Upper lobe of left lung (tissue), 6 donors: Measurements from ENCODE around the gene DOK5. TPM values are rescaled to one million over a fixed set of nuclear protein-coding genes. Genes with fewer than 3 reads are reported as not detected.

Experiments
- ATAC-seq, 2 donors: fragments of 200-7000 bp; cut with Tn5 transposase; one replicate each; pipeline ENCODE4 v1.9.1; 2022; ENCODE audit warnings: mild to moderate bottlenecking in 2 of 2, moderate library complexity in 2 of 2; ENCODE audit not compliant: low FRiP score in 2 of 2
- DNase-seq, 2 donors: peaks; one replicate each; pipeline ENCODE4 v3.0.0-alpha.2; 2019 to 2020
- H3K27ac ChIP-seq, 4 donors: fragments of 200-600 bp; sonication (generic); one replicate each; pipeline ENCODE4 v1.5.1; 2016 to 2019
- H3K27me3 ChIP-seq, 4 donors: fragments of 200-600 bp; sonication (generic); one replicate each; pipeline ENCODE4 v1.5.1; 2017 to 2019
- H3K36me3 ChIP-seq, 4 donors: fragments of 200-600 bp; sonication (generic); one replicate each; pipeline ENCODE4 v1.5.1; 2016 to 2019
- H3K4me1 ChIP-seq, 4 donors: fragments of 200-600 bp; sonication (generic); one replicate each; pipeline ENCODE4 v1.5.1; 2018 to 2019
- H3K4me3 ChIP-seq, 4 donors: fragments of 200-600 bp; sonication (generic); one replicate each; pipeline ENCODE4 v1.5.1; 2017 to 2019; ENCODE audit warnings: mild to moderate bottlenecking in 2 of 4, moderate library complexity in 1 of 4
- H3K9me3 ChIP-seq, 4 donors: fragments of 200-600 bp; sonication (generic); one replicate each; pipeline ENCODE4 v1.5.1; 2018 to 2019
- CTCF ChIP-seq, 6 experiments: fragments of 450-650 bp in 4 of 6; fragments of 200-600 bp in 2 of 6; sonication (generic) in 2 of 6; IDR thresholded peaks; one replicate each; pipeline ENCODE4 v1.5.1; 2016 to 2019; ENCODE audit warnings: antibody characterized with exemption in 6 of 6
- EP300 ChIP-seq, 4 donors: sonication (generic); formaldehyde crosslinking; IDR thresholded peaks; one replicate each; pipeline ENCODE4 v1.5.1; 2017; ENCODE audit warnings: antibody characterized with exemption in 4 of 4, control low read depth in 2 of 4
- POLR2A ChIP-seq, 4 donors: fragments of 450-650 bp; IDR thresholded peaks; one replicate each; pipeline ENCODE4 v1.5.1; 2016 to 2017; ENCODE audit warnings: antibody characterized with exemption in 4 of 4, mild to moderate bottlenecking in 2 of 4
- POLR2AphosphoS5 ChIP-seq, 2 donors: sonication (generic); formaldehyde crosslinking; IDR thresholded peaks; one replicate each; pipeline ENCODE4 v1.5.1; 2017; ENCODE audit warnings: antibody characterized with exemption in 2 of 2
- WGBS, 2 donors: methylation state at CpG; one replicate each; pipeline ENCODE4 v1.1.5; 2017 to 2018; 5-methylcytosine and 5-hydroxymethylcytosine counted together
- total RNA-seq, 6 donors: library from RNA; depleted of rRNA in 4 of 6; stranded (reverse); fragments of >200 nt in 4 of 6; gene quantifications; one replicate each; pipeline versions ENCODE4 v1.1.0 to v1.2.1, GENCODE V29; 2016 to 2021
- donor health status: DM: no; HTN: no; CAD: no; lungs with moderate emphysema.
- donor health status: DM: no; HTN: yes; CAD: no; lungs with severe emphysema.

The DOK5 gene
- total RNA-seq, 6 donors from 2014 or later, result 0.37 to 1.0 TPM; not detected in 4

GRCh38 chr20:54481442-54481841 lies 6.0 kb downstream of the DOK5 start:
- no peaks in the 10 kb centered on the region for H3K36me3 ChIP-seq
- ATAC-seq (no peak), DNase-seq (no peak)
- H3K27ac ChIP-seq, result no peak overlapping the region
- TF ChIP-seq CTCF (IDR thresholded peaks at IDR 0.05), result no peak
- no peak for TF ChIP-seq EP300 (IDR thresholded peaks at IDR 0.05)
- TF ChIP-seq POLR2AphosphoS5 (IDR thresholded peaks at IDR 0.05), result no peak
- no peak for TF ChIP-seq POLR2A (IDR thresholded peaks at IDR 0.05)
- H3K4me3 ChIP-seq, result no peak overlapping the region
- 93 to 94% methylated on average over 4 of the region's 4 CpGs for WGBS, 2 donors
- H3K27me3 ChIP-seq, result peaks cover 0 to 2% (median under 1%) of the 10 kb centered on the region in 4 donors
- peaks cover 0 to under 1% (median under 1%) of the 10 kb centered on the region in 4 donors for H3K4me1 ChIP-seq
- no peaks in the 10 kb centered on the region for H3K9me3 ChIP-seq

DNA sequence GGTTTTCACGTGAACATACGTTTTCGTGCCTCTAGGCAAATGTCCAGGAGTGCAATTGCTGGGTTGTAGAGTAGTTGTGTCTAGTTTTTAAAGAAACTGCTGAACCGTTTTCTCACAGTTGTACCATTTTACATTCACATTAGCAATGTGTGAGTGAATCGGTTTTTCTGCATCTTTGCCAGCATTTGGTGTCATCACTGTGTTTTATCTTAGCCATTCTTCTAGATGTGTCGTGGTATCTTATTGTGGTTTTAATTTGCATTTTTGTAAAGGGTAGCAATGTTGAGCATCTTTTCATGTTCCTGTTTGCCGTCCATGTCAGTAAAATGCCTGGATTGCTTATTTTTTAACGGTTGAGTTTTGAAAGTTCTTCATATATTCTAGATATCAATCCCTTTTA lies 10.2 kb downstream of the DOK5 start:
- no peak for TF ChIP-seq POLR2A (IDR thresholded peaks at IDR 0.05)
- no peak for TF ChIP-seq CTCF (IDR thresholded peaks at IDR 0.05)
- TF ChIP-seq EP300 (IDR thresholded peaks at IDR 0.05), result no peak
- TF ChIP-seq POLR2AphosphoS5 (IDR thresholded peaks at IDR 0.05), result no peak
- H3K9me3 ChIP-seq, result no peaks in the 10 kb centered on the region
- H3K4me3 ChIP-seq, result no peak overlapping the region
- no peak overlapping the region for H3K27ac ChIP-seq
- DNase-seq (no peak), ATAC-seq (no peak)
- 85 to 91% methylated on average over 8 of the region's 8 CpGs for WGBS, 2 donors
- H3K4me1 ChIP-seq, result no peaks in the 10 kb centered on the region
- no peaks in the 10 kb centered on the region for H3K36me3 ChIP-seq
- H3K27me3 ChIP-seq, result no peaks in the 10 kb centered on the region

DNA sequence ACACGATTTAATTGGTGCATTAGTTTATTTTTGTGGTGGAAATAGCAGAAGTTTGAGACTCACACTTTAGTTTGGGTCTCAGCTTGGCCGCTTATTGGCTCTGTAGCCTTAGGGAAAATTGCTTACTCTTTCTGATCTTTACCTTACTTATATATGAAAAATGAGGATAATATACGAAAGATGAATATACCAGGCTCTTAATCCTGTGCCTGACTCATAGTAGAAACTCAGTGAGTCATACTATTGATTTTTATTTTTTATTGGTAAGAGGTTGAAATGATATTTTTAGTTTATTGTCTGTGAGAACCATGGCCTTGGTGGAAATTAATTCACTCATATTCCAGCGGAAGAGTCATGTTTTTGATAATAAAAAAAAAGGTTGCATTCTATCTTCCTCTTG lies 11.2 kb downstream of the DOK5 start:
- H3K4me3 ChIP-seq, result no peak overlapping the region
- no peaks in the 10 kb centered on the region for H3K9me3 ChIP-seq
- TF ChIP-seq CTCF (IDR thresholded peaks at IDR 0.05) (no peak), EP300 (IDR thresholded peaks at IDR 0.05) (no peak), POLR2A (IDR thresholded peaks at IDR 0.05) (no peak), POLR2AphosphoS5 (IDR thresholded peaks at IDR 0.05) (no peak)
- no peaks in the 10 kb centered on the region for H3K27me3 ChIP-seq
- DNase-seq, result no peak
- no peaks in the 10 kb centered on the region for H3K36me3 ChIP-seq
- ATAC-seq, result no peak
- 83 to 86% methylated on average over 4 of the region's 4 CpGs for WGBS, 2 donors
- H3K4me1 ChIP-seq, result no peaks in the 10 kb centered on the region
- H3K27ac ChIP-seq, result no peak overlapping the region

DNA sequence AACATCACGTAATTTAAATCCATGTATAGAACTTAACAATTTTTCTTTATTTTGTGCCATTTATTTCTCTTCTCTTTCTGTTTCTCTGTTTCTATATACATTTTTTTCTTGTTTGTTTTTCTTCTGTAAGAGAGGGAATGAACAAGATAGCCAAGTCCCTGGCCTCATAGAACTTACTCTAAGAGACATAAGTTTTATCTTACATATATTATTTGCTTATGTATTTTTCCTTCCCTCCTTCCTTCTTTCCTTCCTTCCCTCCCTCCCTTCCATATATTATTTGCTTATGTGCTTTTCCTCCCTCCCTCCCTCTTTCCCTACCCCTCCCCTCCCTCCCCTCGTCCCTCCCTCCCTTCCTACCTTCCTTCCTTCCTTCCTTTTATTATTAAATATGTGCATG lies 13.0 kb downstream of the DOK5 start:
- Histone ChIP-seq H3K36me3 (no peaks in the 10 kb centered on the region), H3K4me3 (no peak overlapping the region), H3K4me1 (no peaks in the 10 kb centered on the region), H3K27ac (no peak overlapping the region), H3K9me3 (no peaks in the 10 kb centered on the region), H3K27me3 (no peaks in the 10 kb centered on the region)
- 63 to 69% methylated on average over 2 of the region's 2 CpGs for WGBS, 2 donors
- TF ChIP-seq POLR2A (IDR thresholded peaks at IDR 0.05), result no peak
- TF ChIP-seq EP300 (IDR thresholded peaks at IDR 0.05), result no peak
- no peak for TF ChIP-seq CTCF (IDR thresholded peaks at IDR 0.05)
- TF ChIP-seq POLR2AphosphoS5 (IDR thresholded peaks at IDR 0.05), result no peak
- ATAC-seq (no peak), DNase-seq (no peak)

DNA sequence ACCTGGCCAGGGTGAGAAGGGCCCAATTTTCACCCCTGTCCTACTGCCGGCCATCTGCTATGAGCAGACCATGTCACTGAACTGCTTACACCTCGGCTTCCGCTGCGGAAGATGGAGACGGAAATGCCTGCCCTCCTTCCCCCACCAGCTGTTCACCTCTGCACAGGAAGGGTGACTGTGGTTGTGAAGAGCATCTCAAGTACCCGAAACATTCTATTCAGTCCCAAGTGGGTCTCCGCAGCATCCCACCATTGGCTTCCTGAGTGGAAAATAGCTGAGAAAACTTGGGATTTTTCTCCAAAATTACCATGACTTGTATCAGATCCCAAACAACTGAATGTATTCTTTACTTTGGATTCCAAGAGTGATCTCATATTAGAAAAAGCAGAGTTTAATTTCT lies 16.1 kb downstream of the DOK5 start:
- DNase-seq, result no peak
- Histone ChIP-seq H3K27ac (no peak overlapping the region), H3K9me3 (no peaks in the 10 kb centered on the region), H3K27me3 (no peaks in the 10 kb centered on the region), H3K4me3 (no peak overlapping the region), H3K36me3 (no peaks in the 10 kb centered on the region), H3K4me1 (no peaks in the 10 kb centered on the region)
- WGBS, 2 donors, result 79 to 87% methylated on average over 7 of the region's 7 CpGs
- ATAC-seq, result no peak
- no peak for TF ChIP-seq CTCF (IDR thresholded peaks at IDR 0.05)
- TF ChIP-seq POLR2A (IDR thresholded peaks at IDR 0.05), result no peak
- TF ChIP-seq POLR2AphosphoS5 (IDR thresholded peaks at IDR 0.05), result no peak
- TF ChIP-seq EP300 (IDR thresholded peaks at IDR 0.05), result no peak
